HG03565 (cell line): ENCODE measurements around the gene OR51I1.
A peak's percentile ranks its signal among the peaks of the same experiment; 100 is the strongest.

Experiments used
- ATAC-seq: cut with Tn5 transposase; IDR thresholded peaks from one replicate; pipeline ENCODE4 v1.9.1; 2021; ENCODE audit warnings: mild to moderate bottlenecking, moderate library complexity; ENCODE audit not compliant: unreplicated experiment

Gene OR51I1, protein sequence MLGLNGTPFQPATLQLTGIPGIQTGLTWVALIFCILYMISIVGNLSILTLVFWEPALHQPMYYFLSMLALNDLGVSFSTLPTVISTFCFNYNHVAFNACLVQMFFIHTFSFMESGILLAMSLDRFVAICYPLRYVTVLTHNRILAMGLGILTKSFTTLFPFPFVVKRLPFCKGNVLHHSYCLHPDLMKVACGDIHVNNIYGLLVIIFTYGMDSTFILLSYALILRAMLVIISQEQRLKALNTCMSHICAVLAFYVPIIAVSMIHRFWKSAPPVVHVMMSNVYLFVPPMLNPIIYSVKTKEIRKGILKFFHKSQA

DNA sequence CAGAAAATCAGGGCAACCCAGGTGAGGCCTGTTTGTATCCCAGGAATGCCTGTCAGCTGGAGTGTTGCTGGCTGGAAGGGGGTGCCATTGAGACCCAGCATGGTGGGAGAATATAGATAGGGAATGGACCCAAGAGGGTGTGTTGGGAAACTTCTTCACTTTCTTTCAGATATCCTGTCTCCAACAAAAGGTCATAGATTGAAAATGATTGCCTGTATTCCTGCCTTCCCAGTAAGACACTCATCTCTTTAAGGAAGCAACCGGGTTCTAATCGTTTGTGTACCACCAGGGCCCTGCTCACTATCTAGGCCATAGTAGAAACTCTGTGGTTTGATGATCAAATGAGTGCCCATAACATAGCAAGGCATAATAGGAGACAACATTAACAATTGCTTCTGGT is at the start of gene OR51I1:
Gene OR51I1, minus strand, starts transcription at position 101 of the 400 bp plus-strand sequence. Its CDS starts 0 bp downstream, at position 101.
- no peak for ATAC-seq

DNA sequence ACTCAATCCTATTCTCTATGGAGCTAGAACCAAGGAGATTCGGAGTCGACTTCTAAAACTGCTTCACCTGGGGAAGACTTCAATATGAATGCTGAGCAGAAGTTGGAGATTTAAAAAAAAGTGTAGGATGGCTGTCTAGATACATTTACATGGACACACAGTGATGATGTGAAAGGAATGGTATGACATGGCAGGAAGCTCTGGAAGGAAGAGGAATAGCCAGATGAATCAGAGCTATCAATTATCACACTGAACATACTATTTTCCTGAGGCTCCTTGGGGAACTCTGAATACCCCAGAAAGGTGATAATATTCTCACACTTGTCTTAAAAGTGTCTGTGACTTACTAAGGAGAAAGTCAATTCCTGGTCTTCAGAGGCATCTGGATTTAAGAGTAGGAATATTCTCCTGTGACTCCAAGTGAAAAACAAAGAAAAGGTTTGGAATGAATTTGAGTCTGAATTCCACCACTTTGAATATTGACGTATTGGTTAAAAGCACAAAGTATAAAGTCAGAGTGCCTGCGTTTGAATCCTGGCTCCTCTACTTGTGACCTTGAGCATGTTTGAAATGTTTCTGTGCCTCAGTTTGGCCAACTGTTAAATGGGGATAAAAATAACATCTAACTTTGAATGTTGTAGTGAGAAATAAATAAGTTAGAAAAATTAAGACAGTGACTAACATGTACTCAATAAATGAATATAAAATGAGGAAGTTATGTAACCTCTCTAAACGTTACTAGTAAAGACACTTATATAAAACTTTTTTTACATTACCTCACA is 48.5 kb upstream of the OR51I1 start:
- no peak for ATAC-seq

DNA sequence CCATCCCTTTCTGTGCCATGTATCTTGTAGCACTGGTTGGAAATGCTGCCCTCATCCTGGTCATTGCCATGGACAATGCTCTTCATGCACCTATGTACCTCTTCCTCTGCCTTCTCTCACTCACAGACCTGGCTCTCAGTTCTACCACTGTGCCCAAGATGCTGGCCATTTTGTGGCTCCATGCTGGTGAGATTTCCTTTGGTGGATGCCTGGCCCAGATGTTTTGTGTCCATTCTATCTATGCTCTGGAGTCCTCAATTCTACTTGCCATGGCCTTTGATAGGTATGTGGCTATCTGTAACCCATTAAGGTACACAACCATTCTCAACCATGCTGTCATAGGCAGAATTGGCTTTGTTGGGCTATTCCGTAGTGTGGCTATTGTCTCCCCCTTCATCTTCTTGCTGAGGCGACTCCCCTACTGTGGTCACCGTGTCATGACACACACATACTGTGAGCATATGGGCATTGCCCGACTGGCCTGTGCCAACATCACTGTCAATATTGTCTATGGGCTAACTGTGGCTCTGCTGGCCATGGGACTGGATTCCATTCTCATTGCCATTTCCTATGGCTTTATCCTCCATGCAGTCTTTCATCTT is 47.6 kb upstream of the OR51I1 start:
- ATAC-seq, result no peak

DNA sequence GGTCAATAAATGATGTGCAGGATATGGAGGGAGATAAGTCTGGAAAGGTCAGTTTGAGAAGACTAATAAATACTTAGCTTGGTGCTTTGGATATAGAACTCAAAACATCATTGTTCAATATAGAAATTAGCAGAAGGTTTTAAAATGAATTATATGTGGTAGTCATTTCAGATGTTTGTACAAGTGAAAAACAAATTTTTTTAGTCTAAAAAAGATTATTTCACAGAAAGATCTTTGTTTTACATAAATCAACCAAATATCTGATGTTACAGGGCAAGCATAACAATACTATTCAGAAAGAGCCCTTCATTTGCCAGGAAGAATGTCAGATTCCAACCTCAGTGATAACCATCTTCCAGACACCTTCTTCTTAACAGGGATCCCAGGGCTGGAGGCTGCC is 47.1 kb upstream of the OR51I1 start, which contains the start of gene OR52D1:
Gene OR52D1, plus strand, starts transcription at position 301 of the 400 bp plus-strand sequence. Its CDS starts 22 bp downstream, at position 323.
- ATAC-seq, result no peak

DNA sequence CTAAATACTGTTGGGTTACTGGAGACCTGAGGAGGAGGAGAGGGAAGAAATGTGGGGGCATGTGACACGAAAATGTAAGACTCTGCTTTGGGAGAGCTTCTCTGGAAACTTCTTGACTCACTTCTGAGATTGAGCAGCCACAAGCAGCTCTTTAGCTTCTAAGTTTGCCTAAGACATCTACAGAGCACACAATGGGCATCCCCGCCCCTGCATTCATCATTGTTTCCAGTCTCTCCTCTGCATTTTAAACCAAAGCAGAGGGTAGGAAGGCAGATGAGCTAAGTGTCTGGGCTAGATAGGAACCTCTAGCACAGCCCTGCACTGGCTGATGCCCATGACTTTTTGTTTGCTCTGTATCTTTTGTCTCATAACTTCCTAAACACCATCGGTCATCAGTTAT is 45.1 kb upstream of the OR51I1 start:
- ATAC-seq, result no peak

DNA sequence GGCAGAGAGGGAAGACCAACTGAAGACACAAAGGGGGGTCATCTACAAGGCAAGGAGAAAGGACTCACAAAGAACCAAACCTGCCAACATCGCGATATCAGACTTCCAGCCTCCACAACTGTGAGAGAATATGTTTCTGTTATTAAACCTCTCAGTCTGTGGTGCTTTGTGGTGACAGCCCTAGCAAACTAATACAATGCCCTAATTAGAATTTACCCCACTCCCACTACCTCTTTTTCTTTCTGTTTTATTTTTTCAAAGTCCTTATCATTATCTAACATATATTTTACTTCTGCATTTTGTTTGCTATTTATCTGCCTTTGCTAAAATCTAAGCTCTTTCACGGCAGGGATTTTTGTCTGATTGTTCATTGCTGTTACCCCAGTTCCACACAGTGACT is 44.7 kb upstream of the OR51I1 start:
- ATAC-seq, result no peak

DNA sequence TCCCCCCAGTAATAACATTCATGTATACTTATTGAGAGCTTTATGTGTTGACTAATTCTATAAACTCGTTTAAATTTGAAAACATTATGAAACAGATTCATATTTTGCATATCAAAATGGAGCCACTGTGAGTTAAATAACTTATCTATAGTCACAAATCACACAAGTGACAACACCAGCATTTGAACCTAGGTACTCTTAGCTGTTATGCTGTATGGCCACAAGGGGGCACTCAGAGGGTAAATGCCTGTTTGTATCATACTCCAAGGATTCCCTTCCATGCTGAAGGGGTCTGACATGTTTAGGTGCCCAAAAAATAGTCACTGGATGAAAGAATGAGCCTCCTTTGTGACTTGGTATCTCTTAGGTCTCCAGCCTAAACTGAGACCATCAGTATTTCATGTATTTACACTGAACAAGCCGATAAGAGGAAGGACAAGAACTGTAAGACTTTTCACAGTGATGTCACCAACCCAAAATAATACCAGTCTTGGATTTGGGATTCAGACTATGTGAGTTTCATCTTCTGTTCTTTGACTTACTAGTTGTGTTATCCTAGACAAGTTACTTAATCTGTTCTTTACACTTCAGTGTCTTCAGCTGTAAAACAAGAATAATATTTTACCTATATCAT is 35.0 kb upstream of the OR51I1 start:
- ATAC-seq, result peak; percentile 75

DNA sequence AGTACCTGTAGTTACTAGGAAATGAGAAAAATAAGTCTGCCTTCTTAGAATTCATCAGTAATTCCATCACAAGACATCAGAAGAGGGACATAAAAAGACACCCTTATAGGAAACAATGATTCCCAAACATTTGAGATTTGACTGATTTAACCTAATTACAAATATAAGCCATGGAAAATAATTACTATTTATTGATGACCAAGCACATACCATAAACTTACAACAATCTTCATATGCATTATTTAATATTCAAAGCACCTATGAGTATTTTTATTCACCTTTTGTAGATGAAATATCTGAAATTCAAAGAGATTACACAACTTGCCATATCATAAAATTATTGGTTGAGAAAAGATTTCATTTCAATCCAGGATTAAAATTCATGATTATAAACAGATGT is 32.6 kb upstream of the OR51I1 start:
- ATAC-seq, result no peak

DNA sequence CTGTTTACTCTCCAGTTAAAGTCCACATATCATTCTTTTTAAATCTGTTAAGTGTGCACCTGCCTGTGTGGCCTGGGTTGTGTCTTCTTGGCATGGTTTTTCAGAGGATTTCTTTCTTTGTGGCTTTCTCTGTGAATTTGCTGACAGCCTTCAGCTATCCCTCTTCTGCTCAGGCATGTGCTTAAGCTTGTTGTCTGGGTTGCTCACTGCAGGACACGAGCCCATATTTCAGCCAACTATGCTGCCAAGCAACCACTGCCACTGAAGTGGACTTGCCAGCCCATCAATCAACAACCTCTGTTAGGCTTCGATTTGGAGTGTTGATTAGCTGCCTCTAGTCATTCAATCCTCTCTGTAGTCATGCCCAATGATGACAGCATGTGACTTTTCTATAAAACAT is 26.2 kb upstream of the OR51I1 start:
- ATAC-seq, result no peak

DNA sequence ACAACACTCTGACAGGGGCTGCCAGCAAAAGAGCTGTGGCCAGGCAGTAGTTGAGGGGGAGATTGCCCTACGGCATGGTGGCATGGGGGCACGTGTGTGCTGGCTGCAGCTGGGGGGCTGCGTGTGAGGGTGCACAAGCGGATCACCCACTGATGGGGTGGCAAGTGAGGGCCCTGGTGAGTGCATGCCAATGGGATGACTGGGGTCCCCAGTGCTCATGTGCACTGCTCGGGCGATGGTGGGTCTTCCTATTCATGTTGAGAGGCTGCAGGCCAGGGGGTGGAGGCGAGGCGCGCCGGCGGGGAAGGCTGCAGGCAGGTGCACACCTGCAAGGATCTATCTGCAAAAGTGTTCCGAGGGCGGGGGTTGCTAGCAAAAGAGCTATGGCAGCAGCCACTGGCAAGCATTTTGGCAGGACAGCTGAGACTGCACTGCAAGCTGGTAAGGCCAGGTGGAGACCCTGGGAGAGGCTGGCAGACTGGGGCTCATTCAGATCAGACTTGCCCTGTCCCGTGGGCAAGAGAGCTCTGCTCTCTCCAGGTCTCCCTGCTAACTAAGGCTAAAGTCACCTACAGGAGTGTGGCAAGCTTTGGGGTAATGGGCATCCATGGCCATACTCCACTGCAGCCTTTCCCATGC is 19.8 kb upstream of the OR51I1 start:
- no peak for ATAC-seq

DNA sequence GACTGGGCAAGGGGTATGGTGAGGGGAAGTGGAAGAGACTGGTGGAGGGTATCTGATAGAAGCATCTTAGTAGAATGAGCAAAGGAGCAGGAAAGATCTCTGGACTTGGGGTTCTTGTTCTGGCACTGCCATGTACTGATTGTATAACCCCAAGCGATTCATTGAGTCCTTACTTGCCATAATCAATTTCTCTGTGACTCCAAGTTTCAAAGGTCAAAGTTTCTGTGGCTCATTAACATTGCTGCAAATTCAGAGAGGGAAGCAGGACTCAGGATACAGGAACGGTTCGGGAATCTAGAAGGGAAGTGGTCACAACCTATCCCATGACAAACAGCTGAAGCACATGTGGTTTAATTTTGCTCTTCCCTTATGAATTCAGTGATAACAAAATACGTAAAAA is 8.1 kb upstream of the OR51I1 start:
- ATAC-seq, result no peak

DNA sequence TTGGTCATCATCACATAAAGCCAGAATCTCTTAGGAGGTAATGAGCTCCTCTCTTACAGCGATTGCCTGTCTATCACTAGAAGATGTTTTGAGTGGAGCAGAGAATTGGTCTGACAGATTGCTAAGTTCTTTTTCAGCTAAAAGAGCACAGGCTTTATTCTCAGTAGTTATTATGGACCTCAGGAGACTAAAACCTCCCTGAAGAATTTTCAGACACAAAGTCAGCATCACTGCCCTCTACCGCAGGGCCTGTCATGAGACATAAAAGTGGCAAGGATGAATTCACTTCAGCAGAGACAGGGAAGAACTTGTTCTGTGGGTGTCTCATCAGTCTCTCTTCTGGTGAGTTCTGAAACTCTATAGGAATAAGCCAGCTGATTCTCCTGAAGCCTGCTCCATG is 7.7 kb upstream of the OR51I1 start, which contains the start of gene OR51I2:
Gene OR51I2, plus strand, starts transcription at position 301 of the 400 bp plus-strand sequence. CDS start 4,166 bp downstream, outside the sequence.
- no peak for ATAC-seq

DNA sequence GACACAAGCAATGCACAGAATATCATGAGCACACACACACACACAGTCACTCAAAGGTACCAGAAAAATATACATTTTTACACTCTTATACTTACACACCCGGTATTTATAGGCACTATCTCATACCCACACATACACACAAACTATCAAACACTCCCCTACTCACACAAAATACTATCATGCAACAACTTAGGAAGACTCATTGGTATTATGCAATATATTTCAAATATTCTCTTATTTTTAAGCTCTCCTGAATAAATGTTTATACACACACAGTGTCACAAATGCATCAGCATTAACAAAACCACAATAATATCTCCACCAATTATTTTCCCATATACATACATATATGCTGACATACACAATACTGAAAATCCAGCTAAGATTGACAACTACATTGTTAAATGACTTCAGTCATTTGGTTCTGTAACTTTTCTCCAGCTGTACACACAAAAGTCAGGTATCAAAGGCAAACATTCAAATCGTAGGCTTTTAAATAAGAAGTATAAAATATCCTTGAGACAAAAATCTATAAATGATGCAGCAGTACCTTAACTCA is 2.6 kb upstream of the OR51I1 start:
- no peak for ATAC-seq

DNA sequence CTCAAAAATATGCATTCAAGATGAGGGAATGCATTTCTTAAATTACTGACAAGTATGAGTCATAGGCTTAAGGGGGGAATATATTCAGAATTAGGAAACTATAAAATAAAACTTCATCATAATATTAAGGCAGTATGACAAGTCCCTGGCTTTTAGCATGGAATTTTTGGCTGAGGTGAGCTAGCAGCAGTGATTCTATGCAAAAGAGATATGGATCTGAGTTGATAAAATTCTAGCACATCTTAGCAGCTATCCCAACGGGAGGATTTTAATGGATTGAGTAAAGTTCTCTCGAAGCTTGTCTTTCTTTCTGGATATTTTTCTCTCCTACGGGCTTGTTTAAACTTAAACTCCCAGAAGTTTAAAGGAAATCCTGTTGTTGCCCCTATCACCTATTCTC is 18.2 kb downstream of the OR51I1 start:
- no peak for ATAC-seq

DNA sequence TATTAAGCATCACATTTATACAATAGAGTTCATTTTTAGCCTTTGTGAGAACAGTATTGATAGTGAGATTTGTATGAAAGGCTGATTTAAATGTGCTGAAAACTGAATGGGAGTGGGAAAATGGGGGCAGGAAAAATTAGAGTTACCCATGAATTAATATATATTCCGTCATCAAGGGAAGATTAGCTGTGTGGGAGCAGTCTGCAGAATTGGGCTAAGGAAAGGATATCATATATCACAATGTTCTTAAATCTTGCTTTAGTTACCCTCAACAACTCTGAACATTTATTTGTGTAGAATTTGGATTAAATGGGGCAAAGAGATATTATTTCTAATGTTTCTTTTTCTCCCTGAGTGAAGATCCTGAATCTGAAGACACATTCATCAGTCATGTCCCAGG is 19.5 kb downstream of the OR51I1 start, which contains the start of gene OR51Q1:
Gene OR51Q1, plus strand, starts transcription at position 301 of the 400 bp plus-strand sequence. Its CDS starts 90 bp downstream, at position 391.
- ATAC-seq, result no peak

DNA sequence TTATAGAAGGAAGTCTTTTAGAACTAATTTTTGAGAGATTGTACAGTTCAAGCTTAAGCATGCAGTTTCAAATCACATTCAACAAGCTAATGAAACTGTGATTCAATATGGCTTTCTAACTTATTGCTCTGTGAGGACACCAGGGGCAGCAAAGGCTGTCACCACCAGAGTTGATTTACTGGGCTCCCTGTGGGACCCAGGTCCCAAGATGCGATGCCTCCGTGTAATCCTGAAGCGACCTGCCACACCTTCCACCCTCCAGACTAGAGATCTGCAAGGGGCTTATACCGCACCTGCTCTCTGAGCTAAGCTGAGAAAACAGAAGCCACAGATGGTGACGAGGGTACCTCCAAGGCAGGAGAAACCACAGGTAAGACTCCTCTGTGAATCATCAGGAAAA is 20.3 kb downstream of the OR51I1 start:
- no peak for ATAC-seq

DNA sequence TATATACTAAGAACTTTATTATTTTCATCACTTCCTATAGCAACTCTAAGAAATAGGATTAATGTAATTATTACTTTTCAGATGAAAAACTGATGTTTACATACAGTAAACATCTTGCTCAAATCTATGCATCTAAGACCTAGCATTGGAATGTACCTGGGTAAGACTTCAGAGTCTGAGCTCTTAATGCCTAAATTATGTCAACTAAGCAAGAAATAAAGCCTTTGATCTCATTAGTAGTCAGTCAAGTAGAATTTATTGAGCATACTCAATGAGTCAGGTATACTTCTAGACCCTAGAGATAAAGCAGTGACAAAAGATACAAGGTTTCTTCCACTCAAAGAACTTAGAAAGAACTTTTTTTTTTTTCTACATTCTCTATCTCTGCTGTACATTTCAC is 36.1 kb downstream of the OR51I1 start:
- no peak for ATAC-seq

DNA sequence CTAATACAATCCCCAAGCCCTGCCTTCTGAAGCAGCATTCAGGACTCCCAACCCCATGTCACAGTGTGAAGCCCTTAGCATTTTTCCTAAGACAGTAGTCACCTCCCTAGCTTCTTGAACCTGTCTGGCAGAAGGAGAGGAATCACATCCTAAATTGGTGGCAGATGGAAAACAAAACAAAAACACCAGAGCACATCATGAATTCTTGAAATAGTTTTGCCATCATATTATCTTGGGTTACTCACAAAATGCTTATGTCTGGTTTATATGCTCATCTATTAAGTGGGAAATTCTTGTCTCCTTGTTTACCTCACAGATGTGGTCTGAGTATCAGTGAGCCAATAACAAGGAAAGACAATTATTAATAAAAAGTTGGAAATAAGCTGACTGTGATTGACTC is 42.4 kb downstream of the OR51I1 start:
- ATAC-seq, result no peak

DNA sequence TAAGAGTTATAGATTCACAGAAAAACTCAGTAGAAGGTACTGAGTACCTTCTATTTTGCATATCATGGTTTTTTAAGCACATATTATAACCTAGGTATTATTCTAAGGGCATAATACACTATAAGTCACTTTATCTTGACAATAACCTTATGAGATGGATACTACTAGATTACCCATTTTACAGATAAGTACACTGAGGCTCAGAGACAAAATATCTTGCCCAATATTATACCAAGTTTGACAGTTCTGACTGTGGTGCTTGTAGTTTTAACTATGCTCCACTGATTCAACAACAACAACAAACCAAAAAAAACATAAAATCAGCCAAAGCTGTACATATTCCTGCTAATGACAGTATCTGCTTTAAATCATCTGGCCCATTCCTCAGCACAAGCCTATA is 47.2 kb downstream of the OR51I1 start:
- ATAC-seq, result no peak
